Anterior cingulate cortex (tissue), 58 donors: ENCODE results near the gene OPRD1.
"Not testable (repeated sequence)": the region's sequence is repeated elsewhere in the genome, so short reads cannot be mapped to it uniquely, and the experiment has no call there.

ENCODE experiments used
- DNase-seq, 58 donors: peaks; one replicate each; lab custom pipeline; 2025; lab: John Stamatoyannopoulos, UW

Gene OPRD1

GRCh38 chr1:28811766-28812668 is at the start of gene OPRD1:
Gene OPRD1 (plus strand): TSS chr1:28812170. CDS start chr1:28812384, 214 bp downstream.
- peak in 3 of 58 donors; percentile 13 to 38 (median 28) for DNase-seq

GRCh38 chr1:28766532-28767183 is 45.3 kb upstream of the OPRD1 start:
- no peak for DNase-seq

- no peak for DNase-seq
Measured at GRCh38 chr1:28770601-28771165, 41.3 kb upstream of the OPRD1 start.

GRCh38 chr1:28771921-28772320 is 40.0 kb upstream of the OPRD1 start:
- not testable (repeated sequence) for DNase-seq

GRCh38 chr1:28773105-28773504 is 38.9 kb upstream of the OPRD1 start:
- no peak for DNase-seq

- DNase-seq = peak in 39 of 58 donors; percentile 6 to 63 (median 29)
Measured at GRCh38 chr1:28775121-28775942, 36.6 kb upstream of the OPRD1 start.

GRCh38 chr1:28776341-28776740 is 35.6 kb upstream of the OPRD1 start:
- no peak for DNase-seq

- DNase-seq = no peak
Measured at GRCh38 chr1:28778021-28778420, 33.9 kb upstream of the OPRD1 start.

GRCh38 chr1:28779751-28780408 is 32.1 kb upstream of the OPRD1 start:
- no peak for DNase-seq

- no peak for DNase-seq
Measured at GRCh38 chr1:28781305-28781704, 30.7 kb upstream of the OPRD1 start.

GRCh38 chr1:28782011-28782410 is 30.0 kb upstream of the OPRD1 start:
- DNase-seq = no peak

- no peak for DNase-seq
Measured at GRCh38 chr1:28783363-28783762, 28.6 kb upstream of the OPRD1 start.

GRCh38 chr1:28789412-28789811 is 22.6 kb upstream of the OPRD1 start:
- DNase-seq = no peak

- no peak for DNase-seq
Measured at GRCh38 chr1:28789816-28790215, 22.2 kb upstream of the OPRD1 start.

GRCh38 chr1:28790377-28791035 is 21.5 kb upstream of the OPRD1 start:
- no peak for DNase-seq

GRCh38 chr1:28791929-28792328 is 20.0 kb upstream of the OPRD1 start:
- DNase-seq = not testable (repeated sequence)

GRCh38 chr1:28792644-28793121 is 19.3 kb upstream of the OPRD1 start:
- no peak for DNase-seq

GRCh38 chr1:28794582-28794981 is 17.4 kb upstream of the OPRD1 start:
- not testable (repeated sequence) for DNase-seq
